ENCODE data around the gene KRT9. TPM values are rescaled to one million over a fixed set of nuclear protein-coding genes. Genes with fewer than 3 reads are reported as not detected.

The KRT9 gene
- total RNA-seq, 1 donor from 2014 or later: 0.26 TPM

- no peak for DNase-seq (ENCODE audit: low read depth)
- H3K27me3 ChIP-seq (ENCODE audit: control insufficient read depth, insufficient read depth, low read length): no peaks in the 10 kb centered on the region
- H3K4me3 ChIP-seq (ENCODE audit: low read depth, low read length): no peak overlapping the region
- no peak for TF ChIP-seq CTCF (IDR thresholded peaks at IDR 0.05; ENCODE audit: insufficient read depth, low read length, severe bottlenecking)
- no peaks in the 10 kb centered on the region for H3K36me3 ChIP-seq (ENCODE audit: control insufficient read depth, insufficient read depth, low read length)
- no peak for FAIRE-seq
Observed at GRCh38 chr17:41539979-41540701, 31.7 kb downstream of the KRT9 start.

- FAIRE-seq (no peak), DNase-seq (ENCODE audit: low read depth) (no peak)
- Histone ChIP-seq H3K27me3 (ENCODE audit: control insufficient read depth, insufficient read depth, low read length) (no peaks in the 10 kb centered on the region), H3K4me3 (ENCODE audit: low read depth, low read length) (no peak overlapping the region), H3K36me3 (ENCODE audit: control insufficient read depth, insufficient read depth, low read length) (no peaks in the 10 kb centered on the region)
- no peak for TF ChIP-seq CTCF (IDR thresholded peaks at IDR 0.05; ENCODE audit: insufficient read depth, low read length, severe bottlenecking)
Observed at GRCh38 chr17:41539071-41539492, 32.8 kb downstream of the KRT9 start.

GRCh38 chr17:41538565-41538991 is 33.3 kb downstream of the KRT9 start:
- Histone ChIP-seq H3K27me3 (ENCODE audit: control insufficient read depth, insufficient read depth, low read length) (no peaks in the 10 kb centered on the region), H3K4me3 (ENCODE audit: low read depth, low read length) (no peak overlapping the region), H3K36me3 (ENCODE audit: control insufficient read depth, insufficient read depth, low read length) (no peaks in the 10 kb centered on the region)
- no peak for TF ChIP-seq CTCF (IDR thresholded peaks at IDR 0.05; ENCODE audit: insufficient read depth, low read length, severe bottlenecking)
- peak; percentile 55 for DNase-seq (ENCODE audit: low read depth)
- no peak for FAIRE-seq

GRCh38 chr17:41537990-41538389 is 33.9 kb downstream of the KRT9 start:
- FAIRE-seq (no peak), DNase-seq (ENCODE audit: low read depth) (peak; percentile 79)
- H3K4me3 ChIP-seq (ENCODE audit: low read depth, low read length): no peak overlapping the region
- H3K36me3 ChIP-seq (ENCODE audit: control insufficient read depth, insufficient read depth, low read length): no peaks in the 10 kb centered on the region
- no peak for TF ChIP-seq CTCF (IDR thresholded peaks at IDR 0.05; ENCODE audit: insufficient read depth, low read length, severe bottlenecking)
- H3K27me3 ChIP-seq (ENCODE audit: control insufficient read depth, insufficient read depth, low read length): no peaks in the 10 kb centered on the region

- Histone ChIP-seq H3K36me3 (ENCODE audit: control insufficient read depth, insufficient read depth, low read length) (no peaks in the 10 kb centered on the region), H3K4me3 (ENCODE audit: low read depth, low read length) (no peak overlapping the region), H3K27me3 (ENCODE audit: control insufficient read depth, insufficient read depth, low read length) (no peaks in the 10 kb centered on the region)
- FAIRE-seq: no peak
- TF ChIP-seq CTCF (IDR thresholded peaks at IDR 0.05; ENCODE audit: insufficient read depth, low read length, severe bottlenecking): no peak
- DNase-seq (ENCODE audit: low read depth): no peak
Observed at GRCh38 chr17:41537614-41537954, 34.3 kb downstream of the KRT9 start.
